Right cardiac atrium (tissue), 5 donors: Measurements from ENCODE around the gene PAK5. TPM values are rescaled to one million over a fixed set of nuclear protein-coding genes. Genes with fewer than 3 reads are reported as not detected.

Experiments
- ATAC-seq, 2 donors: fragments of 200-7000 bp; cut with Tn5 transposase; one replicate each; pipeline versions ENCODE4 v1.8.0 to v1.9.1; 2020; ENCODE audit warnings: moderate library complexity in 2 of 2, mild to moderate bottlenecking in 1 of 2
- DNase-seq, 3 donors: peaks; one replicate each; pipeline ENCODE4 v3.0.0-alpha.2; 2020
- H3K27ac ChIP-seq: one replicate; pipeline ENCODE4 v1.5.1; 2013; ENCODE audit warnings: mild to moderate bottlenecking, low read length, control low read depth, moderate library complexity
- H3K27me3 ChIP-seq: one replicate; pipeline ENCODE4 v1.6.1; 2013; ENCODE audit not compliant: control insufficient read depth, insufficient read depth
- H3K4me1 ChIP-seq: one replicate; pipeline ENCODE4 v1.6.1; 2013; ENCODE audit warnings: low read length; ENCODE audit not compliant: control insufficient read depth, insufficient read depth
- H3K4me3 ChIP-seq: one replicate; pipeline ENCODE4 v1.5.1; 2013; ENCODE audit warnings: low read length, control low read depth
- H3K9me3 ChIP-seq: one replicate; pipeline ENCODE4 v1.6.1; 2013; ENCODE audit warnings: low read length; ENCODE audit not compliant: control insufficient read depth
- WGBS: extraction: QIAGEN DNeasy Blood & Tissue Kit; methylation state at CpG from one replicate; pipeline ENCODE4 v1.1.7; 2013; 5-methylcytosine and 5-hydroxymethylcytosine counted together
- intact Hi-C, 4 donors: fragments of 100-400 bp; cut with DNase I; formaldehyde crosslinking; loops; one replicate each; pipeline versions ENCODE4 v1.11.0 to v1.14.0; 2022 to 2023
- long read RNA-seq, 4 donors: library from polyadenylated mRNA; unstranded; transcript quantifications; one replicate each; pipeline ENCODE4 v2.0.0, GENCODE V29; 2020 to 2021
- polyA plus RNA-seq: library from polyadenylated mRNA; stranded (reverse); fragments of 200-250 nt; gene quantifications from one replicate; pipeline ENCODE4 v1.2.3, GENCODE V29; 2013
- total RNA-seq, 4 donors: library from RNA; stranded (reverse); fragmentation: NEBNext Ultra II Directional; extraction: Animal tissue kit (Norgen Biotek cat#: 25700); gene quantifications; one replicate each; pipeline ENCODE4 v1.2.1, GENCODE V29; 2021
- donor health status: healthy with polysubstance abuse.
- donor health status: DM: no; HTN: yes; CAD: no.
- donor health status: DM: no; HTN: no; CAD: no.
- donor health status: DM: no; HTN: yes; CAD: no; lungs with severe emphysema.
- donor health status: DM: yes; HTN: yes; CAD: no.

The PAK5 gene
- under 1 TPM in 2 of 4 donors, not detected in 2; 0.06 to 0.09 TPM for total RNA-seq
- polyA plus RNA-seq = 0.07 TPM
- long read RNA-seq, donor 1, partial matches to known transcripts = 1 of 1 reads
- long read RNA-seq, donor 1, other reads (novel, unspliced or antisense) = 0 of 1 reads
- long read RNA-seq, donor 2 = 0 reads
- long read RNA-seq, donor 3 = 0 reads
- long read RNA-seq, donor 4 = 0 reads

GRCh38 chr20:9838378-9839295 is at the start of gene PAK5:
TSS of gene PAK5 (minus strand) at chr20:9839076. CDS start at chr20:9644328, 194,748 bp downstream.
- DNase-seq (peak; percentile 26 to 69 (median 65)), ATAC-seq (peak; percentile 65 to 69)
- WGBS = 1% methylated on average over 57 of the region's 57 CpGs
- intact Hi-C loops = no loop called here
- H3K9me3 ChIP-seq = no peaks in the 10 kb centered on the region
- no peaks in the 10 kb centered on the region for H3K27me3 ChIP-seq
- peak within 1 kb of the TSS; percentile 38 for H3K4me3 ChIP-seq
- H3K4me1 ChIP-seq = no peaks in the 10 kb centered on the region
- no peak within 1 kb of the TSS for H3K27ac ChIP-seq

DNA sequence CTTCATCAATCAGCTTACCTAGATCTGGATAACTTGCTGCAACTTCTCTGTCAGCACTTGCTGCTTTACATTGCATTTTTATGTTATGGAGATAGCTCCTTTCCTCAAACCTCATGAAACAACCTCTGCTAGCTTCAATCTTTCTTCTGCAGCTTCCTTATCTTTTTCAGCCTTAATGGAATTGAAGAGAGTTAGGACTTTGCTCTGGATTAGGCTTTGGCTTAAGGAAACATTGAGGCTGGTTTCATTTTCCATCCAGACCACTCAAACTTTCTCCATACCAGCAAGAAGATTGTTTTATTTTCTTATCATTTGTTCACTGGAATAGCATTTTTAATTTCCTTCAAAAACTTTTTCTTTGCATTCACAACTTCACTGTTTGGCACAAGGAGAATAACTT is 48.8 kb upstream of the PAK5 start:
- DNase-seq (no peak), ATAC-seq (no peak)
- H3K4me3 ChIP-seq = no peak overlapping the region
- H3K27me3 ChIP-seq = no peaks in the 10 kb centered on the region
- H3K27ac ChIP-seq = no peak overlapping the region
- H3K9me3 ChIP-seq = no peaks in the 10 kb centered on the region
- intact Hi-C loops = no loop called here
- no peaks in the 10 kb centered on the region for H3K4me1 ChIP-seq

DNA sequence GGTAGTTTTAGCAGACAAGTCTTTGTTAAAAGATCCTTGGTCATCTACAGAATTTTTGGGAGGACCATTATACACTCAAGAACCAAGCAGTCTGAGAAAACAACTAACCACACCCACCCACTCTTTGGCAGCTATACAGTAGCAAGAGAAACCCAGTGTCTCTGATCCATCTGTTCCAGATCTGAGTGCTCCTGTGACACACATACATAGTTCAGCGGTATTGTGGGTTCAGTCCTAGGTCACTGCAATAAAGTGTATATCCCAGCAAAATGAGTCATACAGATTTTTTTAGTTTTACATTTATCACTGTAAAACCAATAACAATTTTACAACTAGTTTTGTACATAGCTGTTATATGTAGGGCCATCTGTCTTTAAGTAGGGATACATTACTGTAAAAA is 47.4 kb upstream of the PAK5 start:
- no peak overlapping the region for H3K27ac ChIP-seq
- H3K9me3 ChIP-seq = no peaks in the 10 kb centered on the region
- no peaks in the 10 kb centered on the region for H3K27me3 ChIP-seq
- intact Hi-C loops = no loop called here
- H3K4me1 ChIP-seq = no peaks in the 10 kb centered on the region
- H3K4me3 ChIP-seq = no peak overlapping the region
- 88% methylated on average over 1 of the region's 1 CpG for WGBS
- no peak for DNase-seq
- ATAC-seq = no peak

DNA sequence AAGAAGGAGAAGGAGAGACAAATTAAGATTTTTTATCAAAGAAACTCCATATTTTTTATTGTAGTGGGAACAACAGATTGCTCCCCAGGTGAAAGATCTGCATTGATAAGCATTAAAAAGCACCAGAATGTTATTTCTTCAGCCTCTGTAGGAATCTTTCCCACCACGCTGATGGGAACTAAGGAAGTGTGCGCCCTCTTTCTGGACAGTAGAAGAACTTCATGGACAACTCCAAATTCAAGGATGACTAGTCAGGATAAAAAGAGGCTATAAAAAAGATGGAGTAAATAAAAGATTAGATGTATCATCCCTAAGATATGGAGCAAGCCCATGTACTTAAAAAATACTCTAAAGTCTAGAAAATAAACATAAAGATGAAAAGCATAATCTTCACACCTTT is 45.8 kb upstream of the PAK5 start:
- Histone ChIP-seq H3K4me3 (no peak overlapping the region), H3K27ac (no peak overlapping the region), H3K4me1 (no peaks in the 10 kb centered on the region), H3K9me3 (no peaks in the 10 kb centered on the region), H3K27me3 (no peaks in the 10 kb centered on the region)
- DNase-seq (no peak), ATAC-seq (no peak)
- intact Hi-C loops = no loop called here
- 31% methylated on average over 2 of the region's 2 CpGs for WGBS

GRCh38 chr20:9884061-9884460 is 45.2 kb upstream of the PAK5 start:
- 38% methylated on average over 1 of the region's 1 CpG for WGBS
- no peaks in the 10 kb centered on the region for H3K4me1 ChIP-seq
- intact Hi-C loops = no loop called here
- H3K4me3 ChIP-seq = no peak overlapping the region
- no peak for ATAC-seq
- H3K27me3 ChIP-seq = no peaks in the 10 kb centered on the region
- DNase-seq = no peak
- no peaks in the 10 kb centered on the region for H3K9me3 ChIP-seq
- no peak overlapping the region for H3K27ac ChIP-seq

- no peaks in the 10 kb centered on the region for H3K27me3 ChIP-seq
- H3K4me1 ChIP-seq = no peaks in the 10 kb centered on the region
- H3K4me3 ChIP-seq = no peak overlapping the region
- WGBS = 39% methylated on average over 3 of the region's 3 CpGs
- H3K27ac ChIP-seq = no peak overlapping the region
- no peak for DNase-seq
- no peak for ATAC-seq
- no peaks in the 10 kb centered on the region for H3K9me3 ChIP-seq
- intact Hi-C loops = no loop called here
Observed at GRCh38 chr20:9877932-9878495, 39.1 kb upstream of the PAK5 start.

DNA sequence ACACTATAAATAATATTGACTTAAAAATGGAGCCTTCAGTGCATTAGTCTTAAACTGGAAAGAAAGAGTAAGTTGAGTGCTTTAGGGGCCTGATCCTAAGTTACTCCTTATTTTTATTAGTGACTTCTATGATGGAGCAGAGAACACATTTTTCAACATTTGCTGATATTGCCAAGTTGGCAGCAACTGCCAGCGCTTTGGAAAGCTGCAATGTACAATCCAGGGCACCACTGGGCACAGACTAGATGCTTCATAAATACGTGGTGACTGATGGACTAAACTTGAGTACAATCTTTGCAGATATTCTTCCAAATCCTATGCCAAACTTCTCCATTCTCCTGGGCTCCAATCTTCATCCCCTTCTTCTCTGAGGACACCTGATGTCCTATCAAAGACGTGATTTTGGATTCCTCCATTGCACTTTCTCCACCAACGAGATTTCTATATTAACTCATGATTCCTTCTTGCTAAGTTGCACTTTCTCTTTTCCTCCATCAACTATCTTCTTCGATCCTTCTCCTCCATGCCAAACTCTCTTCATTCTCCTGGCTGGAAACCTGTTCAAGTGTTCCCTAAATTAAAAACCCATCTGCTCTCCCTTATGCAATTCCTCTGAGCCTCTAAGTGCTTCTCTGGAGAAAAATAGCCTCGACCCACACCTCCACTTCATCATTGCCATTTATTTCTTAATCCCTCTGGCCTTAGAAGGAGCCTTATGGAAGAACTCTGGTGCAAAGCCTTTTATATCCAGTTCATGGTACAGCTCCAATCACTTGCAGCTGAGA is 28.5 kb upstream of the PAK5 start:
- H3K4me3 ChIP-seq = no peak overlapping the region
- no peaks in the 10 kb centered on the region for H3K27me3 ChIP-seq
- DNase-seq = no peak
- no peaks in the 10 kb centered on the region for H3K4me1 ChIP-seq
- intact Hi-C loops = no loop called here
- H3K9me3 ChIP-seq = no peaks in the 10 kb centered on the region
- no peak overlapping the region for H3K27ac ChIP-seq
- ATAC-seq = no peak
- 63% methylated on average over 6 of the region's 6 CpGs for WGBS

DNA sequence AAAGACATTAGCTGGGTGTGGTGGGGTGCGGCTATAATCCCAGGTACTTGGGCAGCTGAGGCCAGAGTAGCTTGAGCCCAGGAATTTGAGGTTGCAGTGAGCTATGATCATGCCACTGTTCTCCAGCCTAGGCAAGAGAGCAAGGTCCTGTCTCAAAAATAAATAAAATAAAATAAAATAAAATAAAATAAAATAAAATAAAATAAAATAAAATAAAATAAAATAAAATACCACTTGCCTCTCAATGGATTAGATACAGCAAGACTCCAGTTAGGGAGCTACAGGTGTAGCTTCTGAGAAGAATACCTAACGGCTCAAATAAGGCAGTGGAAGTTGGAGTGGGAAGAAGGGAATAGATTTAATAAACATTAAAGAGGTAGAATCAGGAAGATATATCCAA is 13.7 kb upstream of the PAK5 start:
- intact Hi-C loops = no loop called here
- no peak overlapping the region for H3K27ac ChIP-seq
- no peak for ATAC-seq
- H3K9me3 ChIP-seq = no peaks in the 10 kb centered on the region
- no peak overlapping the region for H3K4me3 ChIP-seq
- DNase-seq = no peak
- 85% methylated on average over 2 of the region's 2 CpGs for WGBS
- no peaks in the 10 kb centered on the region for H3K4me1 ChIP-seq
- H3K27me3 ChIP-seq = no peaks in the 10 kb centered on the region

- intact Hi-C loops = no loop called here
- H3K27ac ChIP-seq = no peak overlapping the region
- DNase-seq (no peak), ATAC-seq (no peak)
- no peaks in the 10 kb centered on the region for H3K4me1 ChIP-seq
- H3K4me3 ChIP-seq = no peak overlapping the region
- H3K9me3 ChIP-seq = no peaks in the 10 kb centered on the region
- WGBS = 84% methylated on average over 5 of the region's 5 CpGs
- no peaks in the 10 kb centered on the region for H3K27me3 ChIP-seq
Observed at GRCh38 chr20:9839626-9840025, 750 bp upstream of the PAK5 start.

DNA sequence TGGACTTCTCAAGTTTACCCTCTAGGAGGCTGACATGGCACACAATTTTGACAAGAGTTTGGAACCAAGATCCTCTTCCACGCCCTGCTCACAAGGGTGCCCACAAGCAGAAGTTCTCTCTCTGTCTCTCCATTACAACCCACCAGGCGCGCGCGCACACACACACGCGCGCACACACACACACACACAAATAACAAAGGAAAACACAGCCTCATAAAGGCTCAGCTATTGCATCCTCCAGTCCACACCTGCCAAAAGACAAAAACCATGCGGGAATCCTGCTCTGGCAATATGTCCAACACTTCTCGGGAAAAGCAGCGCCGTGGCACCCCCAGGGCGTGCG is 870 bp downstream of the PAK5 start:
- Histone ChIP-seq H3K27me3 (no peaks in the 10 kb centered on the region), H3K9me3 (no peaks in the 10 kb centered on the region), H3K4me3 (no peak overlapping the region), H3K27ac (no peak overlapping the region), H3K4me1 (no peaks in the 10 kb centered on the region)
- WGBS = 4% methylated on average over 14 of the region's 14 CpGs
- intact Hi-C loops = no loop called here
- DNase-seq (no peak), ATAC-seq (no peak)

DNA sequence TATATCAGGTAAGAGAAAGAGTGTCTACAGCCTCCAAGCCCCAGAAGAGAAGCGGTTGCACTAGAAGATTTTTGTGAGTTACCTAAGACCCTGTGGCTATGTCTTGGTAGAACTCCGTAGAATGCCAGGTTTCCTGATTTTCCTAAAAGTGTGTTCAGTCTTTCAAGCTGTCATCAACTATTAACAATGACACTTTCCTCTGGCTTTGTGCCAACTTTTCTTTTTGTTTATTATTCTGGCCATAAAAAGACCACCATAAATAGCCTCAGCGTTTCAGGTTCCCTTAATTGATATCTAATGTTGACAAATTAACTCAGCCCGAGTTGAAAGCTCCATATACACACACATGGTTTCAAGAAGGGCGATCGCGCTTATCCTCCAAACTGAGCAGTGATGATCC is 1.2 kb downstream of the PAK5 start:
- Histone ChIP-seq H3K4me1 (no peaks in the 10 kb centered on the region), H3K27ac (no peak overlapping the region), H3K4me3 (no peak overlapping the region), H3K27me3 (no peaks in the 10 kb centered on the region), H3K9me3 (no peaks in the 10 kb centered on the region)
- DNase-seq = no peak
- intact Hi-C loops = no loop called here
- 36% methylated on average over 7 of the region's 7 CpGs for whole genome bisulfite sequencing
- ATAC-seq = no peak
